ENCODE results near the gene CYTIP. TPM values are rescaled to one million over a fixed set of nuclear protein-coding genes. Genes with fewer than 3 reads are reported as not detected.

CYTIP gene
- total RNA-seq, result 1 to 10 TPM; 4.9 to 5.1 TPM
- long read RNA-seq, partial matches to known transcripts, result 4 of 9 reads
- long read RNA-seq, other reads (novel, unspliced or antisense), result 3 of 9 reads

- DNase-seq (no peak), ATAC-seq (peak; percentile 31 to 66)
- intact Hi-C loops (cut with DNase I), result no loop called here
Observed at GRCh38 chr2:157443795-157444640, at the start of gene CYTIP. TSS of gene CYTIP (minus strand) at chr2:157444089. CDS start at chr2:157444020, 69 bp downstream.

- intact Hi-C loops (cut with DNase I), result no loop called here
- ATAC-seq (peak; percentile 53 to 84), DNase-seq (peak; percentile 63)
Observed at GRCh38 chr2:157492189-157492773, 48.4 kb upstream of the CYTIP start.

- intact Hi-C loops (cut with DNase I), result no loop called here
- no peak for ATAC-seq
- DNase-seq, result no peak
Observed at GRCh38 chr2:157489983-157490382, 46.1 kb upstream of the CYTIP start.

GRCh38 chr2:157488877-157489276, 45.0 kb upstream of the CYTIP start:
- intact Hi-C loops (cut with DNase I), result no loop called here
- peak in 1 of 2 donors; percentile 84 for ATAC-seq
- DNase-seq, result peak; percentile 38

- DNase-seq, result no peak
- intact Hi-C loops (cut with DNase I), result no loop called here
- no peak for ATAC-seq
Observed at GRCh38 chr2:157487747-157488146, 43.9 kb upstream of the CYTIP start.

- no peak for ATAC-seq
- intact Hi-C loops (cut with DNase I), result no loop called here
- DNase-seq, result no peak
Observed at GRCh38 chr2:157487271-157487610, 43.4 kb upstream of the CYTIP start.

GRCh38 chr2:157486596-157487270, 42.8 kb upstream of the CYTIP start:
- ATAC-seq (no peak), DNase-seq (no peak)
- intact Hi-C loops (cut with DNase I), result no loop called here

GRCh38 chr2:157480182-157480961, 36.5 kb upstream of the CYTIP start:
- intact Hi-C loops (cut with DNase I), result no loop called here
- ATAC-seq (peak; percentile 94 to 97), DNase-seq (peak; percentile 83)

- ATAC-seq, result peak in 1 of 2 donors; percentile 64
- intact Hi-C loops (cut with DNase I), result loop anchor here in 1 of 2 donors (10.0 kb wide), 1 partner anchor 145 kb away; no protein-coding TSS in a partner anchor
- DNase-seq, result no peak
Observed at GRCh38 chr2:157479081-157480027, 35.5 kb upstream of the CYTIP start.

- intact Hi-C loops (cut with DNase I), result loop anchor here in 1 of 2 donors (10.0 kb wide), 1 partner anchor 143 kb away; no protein-coding TSS in a partner anchor
- no peak for DNase-seq
- ATAC-seq, result no peak
Observed at GRCh38 chr2:157477919-157478318, 34.0 kb upstream of the CYTIP start.

GRCh38 chr2:157476953-157477709, 33.2 kb upstream of the CYTIP start:
- intact Hi-C loops (cut with DNase I), result loop anchor here in 1 of 2 donors (10.0 kb wide), 1 partner anchor 142 kb away; no protein-coding TSS in a partner anchor
- no peak for DNase-seq
- no peak for ATAC-seq

- DNase-seq (no peak), ATAC-seq (no peak)
- intact Hi-C loops (cut with DNase I), result loop anchor here in 1 of 2 donors (10.0 kb wide), 1 partner anchor 141 kb away; no protein-coding TSS in a partner anchor
Observed at GRCh38 chr2:157475722-157476390, 32.0 kb upstream of the CYTIP start.

- DNase-seq (no peak), ATAC-seq (no peak)
Observed at GRCh38 chr2:157473581-157473980, 29.7 kb upstream of the CYTIP start.

GRCh38 chr2:157471078-157471477, 27.2 kb upstream of the CYTIP start:
- no peak for DNase-seq
- intact Hi-C loops (cut with DNase I), result loop anchor here in 1 of 2 donors (10.0 kb wide), 1 partner anchor 136 kb away; no protein-coding TSS in a partner anchor
- no peak for ATAC-seq

More at GRCh38 chr2:157473581-157473980, 29.7 kb upstream of the CYTIP start:
- intact Hi-C loops (cut with DNase I), result loop anchor here in 1 of 2 donors (10.0 kb wide), 1 partner anchor 139 kb away; no protein-coding TSS in a partner anchor

GRCh38 chr2:157470321-157470720, 26.4 kb upstream of the CYTIP start:
- no peak for ATAC-seq
- intact Hi-C loops (cut with DNase I), result loop anchor here in 1 of 2 donors (10.0 kb wide), 1 partner anchor 136 kb away; no protein-coding TSS in a partner anchor
- no peak for DNase-seq

GRCh38 chr2:157469726-157470125, 25.8 kb upstream of the CYTIP start:
- intact Hi-C loops (cut with DNase I), result loop anchor here in 1 of 2 donors (10.0 kb wide), 1 partner anchor 135 kb away; no protein-coding TSS in a partner anchor
- no peak for DNase-seq
- no peak for ATAC-seq

Measured in left cardiac atrium (tissue), 4 donors.